GM12878 (cell line): ENCODE measurements around the gene SLC5A11. TPM values are rescaled to one million over a fixed set of nuclear protein-coding genes. Genes with fewer than 3 reads are reported as not detected.

Experiments
- ATAC-seq: fragments of 200-7000 bp; cut with Tn5 transposase; 3 replicates; pipeline ENCODE4 v1.9.1; 2020; ENCODE audit warnings: mild to moderate bottlenecking, moderate library complexity
- BruUV-seq: library from RNA; stranded (reverse); fragments of 400-500 nt; replicated peaks from 2 replicates; lab custom pipeline; 2021; lab: Mats Ljungman, UMichigan
- CTCF ChIA-PET: fragments of 300-600 bp; sonication (Branson Sonifier 250); formaldehyde crosslinking; extraction: SDS; loops from one replicate; lab custom pipeline; 2021; ENCODE audit warnings: inconsistent platforms; lab: Yijun Ruan, JAX
- POLR2A ChIA-PET: fragments of 350-600 bp; formaldehyde crosslinking; extraction: SDS; loops from one replicate; lab custom pipeline; 2021; ENCODE audit warnings: inconsistent platforms; lab: Charles Lee
- RAD21 ChIA-PET: fragments of 300-600 bp; sonication (Branson Sonifier 250); formaldehyde crosslinking; loops from one replicate; lab custom pipeline; 2023; ENCODE audit warnings: antibody characterized with exemption; ENCODE audit not compliant: unreplicated experiment; lab: Charles Lee
- SMC1A ChIA-PET: fragments of 300-600 bp; sonication (Branson Sonifier 250); formaldehyde crosslinking; loops from one replicate; lab custom pipeline; 2023; ENCODE audit not compliant: unreplicated experiment, uncharacterized antibody; lab: Charles Lee
- DNase-seq: peaks from one replicate; pipeline ENCODE4 v3.0.0-alpha.2; 2011; ENCODE audit warnings: low read depth, low spot score
- FAIRE-seq: peaks from 3 replicates; lab custom pipeline; 2011; peaks lifted over from hg19 to GRCh38; lab: Jason Lieb, UNC
- H2AFZ ChIP-seq: 2 replicates; pipeline ENCODE4 v1.6.0; 2011; ENCODE audit warnings: low read depth, low read length, control low read depth; ENCODE audit not compliant: control insufficient read depth
- H3K27ac ChIP-seq: 2 replicates; pipeline ENCODE4 v1.5.1; 2011; ENCODE audit warnings: control low read depth; ENCODE audit not compliant: control insufficient read depth, insufficient read depth
- H3K27me3 ChIP-seq, 2 experiments: replicated peaks in 1 of 2; 2 replicates each; pipeline versions ENCODE4 v1.6.0 to v1.6.1; 2011; ENCODE audit warnings: low read length in 1 of 2; ENCODE audit not compliant: control insufficient read depth in 2 of 2, insufficient read depth in 2 of 2
- H3K36me3 ChIP-seq, 2 experiments: 2 replicates each; pipeline ENCODE4 v1.5.1; 2011; ENCODE audit warnings: low read length in 1 of 2; ENCODE audit not compliant: control insufficient read depth in 2 of 2, insufficient read depth in 2 of 2
- H3K4me1 ChIP-seq: 2 replicates; pipeline ENCODE4 v1.6.1; 2011; ENCODE audit warnings: mild to moderate bottlenecking, low read length, moderate library complexity, mixed read lengths; ENCODE audit not compliant: control insufficient read depth, insufficient read depth
- H3K4me2 ChIP-seq: 2 replicates; pipeline ENCODE4 v1.6.0; 2011; ENCODE audit warnings: control low read depth; ENCODE audit not compliant: control insufficient read depth, insufficient read depth
- H3K4me3 ChIP-seq: fragments of 200-600 bp; sonication (generic); 2 replicates; pipeline ENCODE4 v1.5.1; 2016
- H3K79me2 ChIP-seq: 2 replicates; pipeline ENCODE4 v1.6.0; 2011; ENCODE audit warnings: low read length; ENCODE audit not compliant: control insufficient read depth, insufficient read depth
- H3K9ac ChIP-seq: 2 replicates; pipeline ENCODE4 v1.8.0; 2011; ENCODE audit warnings: low read length, control low read depth, mixed read lengths; ENCODE audit not compliant: control insufficient read depth, insufficient read depth
- H3K9me3 ChIP-seq: replicated peaks from 3 replicates; pipeline ENCODE4 v1.5.1; 2011; ENCODE audit warnings: mild to moderate bottlenecking, low read length; ENCODE audit not compliant: control insufficient read depth, insufficient read depth
- H4K20me1 ChIP-seq: 2 replicates; pipeline ENCODE4 v1.6.0; 2011; ENCODE audit not compliant: control insufficient read depth, insufficient read depth
- ASH2L ChIP-seq: fragments of 300-600, 200-600 bp; sonication (generic); IDR thresholded peaks from 2 replicates; pipeline ENCODE4 v1.6.1; 2017; ENCODE audit warnings: low read depth, mild to moderate bottlenecking, borderline replicate concordance
- CBX3 ChIP-seq: fragments of 200-600 bp; sonication (generic); IDR thresholded peaks from 2 replicates; pipeline ENCODE4 v1.6.1; 2016; ENCODE audit warnings: low read depth, borderline replicate concordance
- CEBPZ ChIP-seq: fragments of 150-350 bp; IDR thresholded peaks from 2 replicates; pipeline ENCODE4 v1.6.1; 2016; ENCODE audit warnings: low read depth, low read length
- HDGF ChIP-seq: fragments of 450-650 bp; IDR thresholded peaks from 2 replicates; pipeline ENCODE4 v1.6.1; 2016; ENCODE audit warnings: antibody characterized with exemption
- LARP7 ChIP-seq: fragments of 450-650 bp; IDR thresholded peaks from 2 replicates; pipeline ENCODE4 v1.6.1; 2017; ENCODE audit warnings: mild to moderate bottlenecking
- NBN ChIP-seq: fragments of 450-650 bp; IDR thresholded peaks from 2 replicates; pipeline ENCODE4 v1.6.1; 2016
- NR2C2 ChIP-seq: IDR thresholded peaks from 2 replicates; pipeline ENCODE4 v1.6.1; 2011; ENCODE audit warnings: borderline replicate concordance, low read depth; ENCODE audit not compliant: control insufficient read depth, insufficient read length
- SREBF2 ChIP-seq: IDR thresholded peaks from 2 replicates; pipeline ENCODE4 v1.6.1; 2012; ENCODE audit warnings: mild to moderate bottlenecking, low read length
- TBL1XR1 ChIP-seq: IDR thresholded peaks from 2 replicates; pipeline ENCODE4 v1.6.1; 2012; ENCODE audit warnings: low read depth, low read length, improper control_type of control experiment
- USF1 ChIP-seq: IDR thresholded peaks from 2 replicates; pipeline ENCODE4 v1.6.1; 2011; ENCODE audit warnings: borderline replicate concordance, low read depth, mild to moderate bottlenecking, moderate library complexity, mixed read lengths, low read length; ENCODE audit not compliant: insufficient read depth; ENCODE audit errors: extremely low read length
- ZBED1 ChIP-seq: IDR thresholded peaks from 2 replicates; pipeline ENCODE4 v1.6.1; 2016; ENCODE audit warnings: borderline replicate concordance
- ZBTB33 ChIP-seq: fragments of 450-650 bp; IDR thresholded peaks from 2 replicates; pipeline ENCODE4 v1.6.1; 2017; ENCODE audit warnings: mild to moderate bottlenecking
- ZNF622 ChIP-seq: fragments of 450-650 bp; IDR thresholded peaks from 2 replicates; pipeline ENCODE4 v1.6.1; 2017; ENCODE audit warnings: mild to moderate bottlenecking, inconsistent platforms
- WGBS: methylation state at CpG from one replicate; pipeline ENCODE4 v1.1.6; 2016; ENCODE audit warnings: low lambda C conversion rate; ENCODE audit not compliant: insufficient replicate concordance, insufficient coverage; ENCODE audit errors: missing lambda C conversion rate; 5-methylcytosine and 5-hydroxymethylcytosine counted together
- in situ Hi-C: fragments of 300-500 bp; cut with MboI; formaldehyde crosslinking; loops from 9 replicates; pipeline ENCODE4 v1.14.3; 2018; ENCODE audit warnings: mixed read lengths
- intact Hi-C: fragments of 100-400 bp; cut with micrococcal nuclease; formaldehyde crosslinking; loops from one replicate; pipeline ENCODE4 v1.14.2; 2022; ENCODE audit not compliant: unreplicated experiment
- polyA plus RNA-seq, 11 experiments: library from polyadenylated mRNA; depleted of rRNA in 4 of 11; unstranded in 6 of 11; stranded (reverse) in 5 of 11; fragments of >200 nt; fragmentation: Nextera tagmentation in 4 of 11; fragmentation: Illumina TruSeq in 1 of 11; extraction: Ambion mirVana in 4 of 11; extraction: Trizol in 1 of 11; gene quantifications; 1 replicate in 1 of 11; 2 replicates in 10 of 11; pipeline versions ENCODE4 v1.2.1 to v1.2.3, GENCODE V29; 2011 to 2016; ENCODE audit warnings: inconsistent platforms in 2 of 11, missing spikeins in 2 of 11, low read depth in 1 of 11
- total RNA-seq, 4 experiments: library from RNA; depleted of rRNA in 3 of 4; stranded (reverse); fragments of >200 nt in 3 of 4; fragmentation: Illumina TruSeq in 1 of 4; extraction: Trizol in 1 of 4; gene quantifications; 2 replicates each; pipeline versions ENCODE4 v1.2.1 to v1.2.3, GENCODE V29; 2013 to 2021

Gene SLC5A11
- total and polyA plus RNA-seq, 10 of the 15 experiments (the other 5 are each of a cell fraction or from before 2014, with no cell fraction given), result 0.10 TPM; not detected in 9

GRCh38 chr16:24950275-24950674, 104.5 kb downstream of the SLC5A11 start:
- Histone ChIP-seq H3K27me3 (no peaks in the 10 kb centered on the region), H3K9ac (no peak overlapping the region), H3K9me3 (no peaks in the 10 kb centered on the region), H4K20me1 (peaks cover 2% of the 10 kb centered on the region; the same call in 1 of the 2 replicates), H3K36me3 (peaks cover 31 to 32% of the 10 kb centered on the region in 2 experiments), H3K79me2 (no peaks in the 10 kb centered on the region), H2AFZ (no peak overlapping the region), H3K4me2 (no peak overlapping the region), H3K4me1 (no peaks in the 10 kb centered on the region), H3K27ac (no peak overlapping the region), H3K4me3 (no peak overlapping the region)
- 98% methylated on average over 5 of the region's 5 CpGs for WGBS
- ATAC-seq (no peak), FAIRE-seq (no peak), DNase-seq (no peak)
- intact Hi-C loops, result no loop called here
- ChIA-PET POLR2A (interaction anchor here (0.5 kb wide), 1 partner anchor 50 kb away, joined by 4 read pairs; no protein-coding TSS in a partner anchor), RAD21 (no interaction called here), CTCF (no interaction called here), SMC1A (no interaction called here)
- in situ Hi-C loops, result no loop called here
- no TSS peak for BruUV-seq
- TF ChIP-seq HDGF, result no peak
- no peak for TF ChIP-seq ZNF622
- TF ChIP-seq CEBPZ, result no peak
- TF ChIP-seq TBL1XR1, result no peak

- intact Hi-C loops, result no loop called here
- Histone ChIP-seq H3K4me1 (no peaks in the 10 kb centered on the region), H3K4me2 (no peak overlapping the region), H3K9me3 (no peaks in the 10 kb centered on the region), H3K27me3 (no peaks in the 10 kb centered on the region), H3K79me2 (no peaks in the 10 kb centered on the region), H3K9ac (no peak overlapping the region), H2AFZ (no peak overlapping the region), H3K4me3 (no peak overlapping the region), H4K20me1 (peaks cover 5% of the 10 kb centered on the region), H3K27ac (no peak overlapping the region), H3K36me3 (peaks cover 30 to 48% of the 10 kb centered on the region in 2 experiments)
- 97% methylated on average over 6 of the region's 6 CpGs for WGBS
- no peak for DNase-seq
- ChIA-PET CTCF (no interaction called here), SMC1A (no interaction called here), POLR2A (no interaction called here), RAD21 (no interaction called here)
- no peak for ATAC-seq
- FAIRE-seq, result no peak
- no TSS peak for BruUV-seq
- in situ Hi-C loops, result no loop called here
- TF ChIP-seq USF1, result no peak
- TF ChIP-seq ASH2L, result no peak
- TF ChIP-seq LARP7, result no peak
- no peak for TF ChIP-seq CBX3
- TF ChIP-seq ZBED1, result no peak
- no peak for TF ChIP-seq SREBF2
- no peak for TF ChIP-seq NBN
- TF ChIP-seq NR2C2, result no peak
- no peak for TF ChIP-seq ZBTB33
Measured at GRCh38 chr16:24953306-24953705, 107.5 kb downstream of the SLC5A11 start.
